Measurements from ENCODE around the gene MGA.

DNA sequence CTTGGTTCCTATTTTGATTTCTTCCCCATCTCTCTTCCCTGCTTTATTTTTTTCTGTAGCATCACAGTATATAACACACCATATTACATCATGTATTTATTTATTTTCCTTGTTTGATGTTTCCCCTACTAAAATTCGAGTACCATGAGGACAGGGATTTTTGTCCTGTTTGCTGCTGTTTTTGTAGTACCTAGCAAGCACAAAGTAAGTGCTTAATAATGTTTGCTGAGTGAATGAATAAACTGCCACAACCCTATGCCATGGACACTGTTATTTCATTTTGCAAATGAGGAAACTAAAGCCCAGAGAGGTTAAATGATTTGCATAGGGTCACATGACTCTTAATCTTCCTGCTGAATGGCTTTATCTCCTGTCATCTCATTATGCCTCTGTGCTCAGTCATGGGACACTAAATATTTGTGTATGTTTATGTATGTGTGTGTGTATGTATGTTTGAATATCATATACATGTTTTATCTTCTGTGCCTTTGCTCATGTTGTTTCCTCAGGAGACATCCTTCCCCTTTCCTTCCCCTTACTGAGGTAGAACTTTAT is 26.1 kb upstream of the MGA start:
- TF ChIP-seq, protein P1, sequence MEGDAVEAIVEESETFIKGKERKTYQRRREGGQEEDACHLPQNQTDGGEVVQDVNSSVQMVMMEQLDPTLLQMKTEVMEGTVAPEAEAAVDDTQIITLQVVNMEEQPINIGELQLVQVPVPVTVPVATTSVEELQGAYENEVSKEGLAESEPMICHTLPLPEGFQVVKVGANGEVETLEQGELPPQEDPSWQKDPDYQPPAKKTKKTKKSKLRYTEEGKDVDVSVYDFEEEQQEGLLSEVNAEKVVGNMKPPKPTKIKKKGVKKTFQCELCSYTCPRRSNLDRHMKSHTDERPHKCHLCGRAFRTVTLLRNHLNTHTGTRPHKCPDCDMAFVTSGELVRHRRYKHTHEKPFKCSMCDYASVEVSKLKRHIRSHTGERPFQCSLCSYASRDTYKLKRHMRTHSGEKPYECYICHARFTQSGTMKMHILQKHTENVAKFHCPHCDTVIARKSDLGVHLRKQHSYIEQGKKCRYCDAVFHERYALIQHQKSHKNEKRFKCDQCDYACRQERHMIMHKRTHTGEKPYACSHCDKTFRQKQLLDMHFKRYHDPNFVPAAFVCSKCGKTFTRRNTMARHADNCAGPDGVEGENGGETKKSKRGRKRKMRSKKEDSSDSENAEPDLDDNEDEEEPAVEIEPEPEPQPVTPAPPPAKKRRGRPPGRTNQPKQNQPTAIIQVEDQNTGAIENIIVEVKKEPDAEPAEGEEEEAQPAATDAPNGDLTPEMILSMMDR (IDR thresholded peaks at IDR 0.05), result no peak
- no peak for TF ChIP-seq POLR2A (IDR thresholded peaks at IDR 0.05)
